ENCODE results near the gene PCDHA2.
"Not testable (repeated sequence)": the region's sequence is repeated elsewhere in the genome, so short reads cannot be mapped to it uniquely, and the experiment has no call there.

GRCh38 chr5:140829511-140830501 lies 35.2 kb downstream of the PCDHA2 start:
- not testable (repeated sequence) for TF ChIP-seq CTCF (conservative IDR thresholded peaks at IDR 0.05 in 1 of 2, IDR thresholded peaks at IDR 0.05 in 1 of 2; ENCODE audit: extremely low read depth in 1 of 2, insufficient read depth in 1 of 2, low read depth in 1 of 2, low read length in 2 of 2); EZH2 (IDR thresholded peaks at IDR 0.05; ENCODE audit: borderline replicate concordance, low read length)

Data from mammary epithelial cell (primary cell).